ENCODE measurements around the gene EDRF1.
"Not testable (repeated sequence)": the region's sequence is repeated elsewhere in the genome, so short reads cannot be mapped to it uniquely, and the experiment has no call there.

Gene EDRF1

GRCh38 chr10:125719173-125720001 is at the start of gene EDRF1:
EDRF1 (plus strand) TSS chr10:125719709; CDS start chr10:125719808, 99 bp downstream.
- DNase-seq (ENCODE audit: low read depth): peak; percentile 98

- no peak for DNase-seq (ENCODE audit: low read depth)
Measured at GRCh38 chr10:125672884-125673283, 46.6 kb upstream of the EDRF1 start.

- no peak for DNase-seq (ENCODE audit: low read depth)
Measured at GRCh38 chr10:125679436-125679835, 40.1 kb upstream of the EDRF1 start.

- no peak for DNase-seq (ENCODE audit: low read depth)
Measured at GRCh38 chr10:125683063-125683462, 36.4 kb upstream of the EDRF1 start, which contains the start of gene TEX36. TEX36 (minus strand) TSS chr10:125683163; CDS start chr10:125682989, 174 bp downstream.

GRCh38 chr10:125683821-125684220 is 35.7 kb upstream of the EDRF1 start:
- no peak for DNase-seq (ENCODE audit: low read depth)

- DNase-seq (ENCODE audit: low read depth): no peak
Measured at GRCh38 chr10:125684581-125684980, 34.9 kb upstream of the EDRF1 start.

GRCh38 chr10:125687507-125688185 is 31.9 kb upstream of the EDRF1 start:
- DNase-seq (ENCODE audit: low read depth): no peak

GRCh38 chr10:125689955-125690569 is 29.4 kb upstream of the EDRF1 start:
- DNase-seq (ENCODE audit: low read depth): no peak

- no peak for DNase-seq (ENCODE audit: low read depth)
Measured at GRCh38 chr10:125691160-125691981, 28.1 kb upstream of the EDRF1 start.

GRCh38 chr10:125692196-125692595 is 27.3 kb upstream of the EDRF1 start:
- DNase-seq (ENCODE audit: low read depth): no peak

GRCh38 chr10:125692601-125693523 is 26.6 kb upstream of the EDRF1 start:
- DNase-seq (ENCODE audit: low read depth): no peak

- no peak for DNase-seq (ENCODE audit: low read depth)
Measured at GRCh38 chr10:125693524-125693847, 26.0 kb upstream of the EDRF1 start.

GRCh38 chr10:125694883-125695282 is 24.6 kb upstream of the EDRF1 start:
- no peak for DNase-seq (ENCODE audit: low read depth)

GRCh38 chr10:125696884-125697283 is 22.6 kb upstream of the EDRF1 start:
- not testable (repeated sequence) for DNase-seq (ENCODE audit: low read depth)

GRCh38 chr10:125698481-125698998 is 21.0 kb upstream of the EDRF1 start:
- no peak for DNase-seq (ENCODE audit: low read depth)

GRCh38 chr10:125699562-125700143 is 19.9 kb upstream of the EDRF1 start:
- no peak for DNase-seq (ENCODE audit: low read depth)

GRCh38 chr10:125700355-125700911 is 19.1 kb upstream of the EDRF1 start:
- DNase-seq (ENCODE audit: low read depth): no peak

- no peak for DNase-seq (ENCODE audit: low read depth)
Measured at GRCh38 chr10:125707541-125708468, 11.7 kb upstream of the EDRF1 start.

GRCh38 chr10:125708971-125709503 is 10.5 kb upstream of the EDRF1 start:
- no peak for DNase-seq (ENCODE audit: low read depth)
